HTR-8/SVneo (cell line): ENCODE measurements around the gene IHH.

Source experiments
- DNase-seq: peaks from one replicate; pipeline ENCODE4 v3.0.0; 2011; ENCODE audit warnings: low spot score, mixed read lengths; ENCODE audit not compliant: insufficient read length
- FAIRE-seq: peaks from 2 replicates; lab custom pipeline; 2011; peaks lifted over from hg19 to GRCh38; lab: Jason Lieb, UNC

The IHH gene

GRCh38 chr2:219060821-219061791, at the start of gene IHH:
TSS of gene IHH (minus strand) at chr2:219060921. CDS start at chr2:219060467, 454 bp downstream.
- DNase-seq (no peak), FAIRE-seq (no peak)

- FAIRE-seq: no peak
- DNase-seq: no peak
Observed at GRCh38 chr2:219109471-219109870, 48.8 kb upstream of the IHH start.

DNA sequence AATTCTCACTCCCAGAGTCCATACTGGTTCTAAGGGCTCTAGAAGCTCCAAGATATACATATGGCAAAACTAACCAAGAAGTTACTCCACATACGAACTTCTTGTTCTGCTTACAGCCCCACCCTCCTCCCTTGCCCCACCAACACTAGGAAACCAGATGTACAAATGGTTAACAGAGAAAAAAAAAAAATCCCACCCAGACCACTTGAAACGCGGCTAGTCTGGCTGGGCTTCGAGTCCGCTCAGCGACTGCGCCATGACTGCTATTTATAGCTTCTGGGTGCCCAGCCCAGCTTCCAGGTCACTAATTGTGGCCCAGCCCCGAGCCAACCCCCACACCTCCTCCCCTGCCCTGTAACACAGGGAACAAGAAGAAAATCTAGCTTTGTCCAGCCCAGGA, 47.0 kb upstream of the IHH start:
- no peak for DNase-seq
- FAIRE-seq: no peak

GRCh38 chr2:219106251-219106650, 45.5 kb upstream of the IHH start:
- no peak for FAIRE-seq
- no peak for DNase-seq

DNA sequence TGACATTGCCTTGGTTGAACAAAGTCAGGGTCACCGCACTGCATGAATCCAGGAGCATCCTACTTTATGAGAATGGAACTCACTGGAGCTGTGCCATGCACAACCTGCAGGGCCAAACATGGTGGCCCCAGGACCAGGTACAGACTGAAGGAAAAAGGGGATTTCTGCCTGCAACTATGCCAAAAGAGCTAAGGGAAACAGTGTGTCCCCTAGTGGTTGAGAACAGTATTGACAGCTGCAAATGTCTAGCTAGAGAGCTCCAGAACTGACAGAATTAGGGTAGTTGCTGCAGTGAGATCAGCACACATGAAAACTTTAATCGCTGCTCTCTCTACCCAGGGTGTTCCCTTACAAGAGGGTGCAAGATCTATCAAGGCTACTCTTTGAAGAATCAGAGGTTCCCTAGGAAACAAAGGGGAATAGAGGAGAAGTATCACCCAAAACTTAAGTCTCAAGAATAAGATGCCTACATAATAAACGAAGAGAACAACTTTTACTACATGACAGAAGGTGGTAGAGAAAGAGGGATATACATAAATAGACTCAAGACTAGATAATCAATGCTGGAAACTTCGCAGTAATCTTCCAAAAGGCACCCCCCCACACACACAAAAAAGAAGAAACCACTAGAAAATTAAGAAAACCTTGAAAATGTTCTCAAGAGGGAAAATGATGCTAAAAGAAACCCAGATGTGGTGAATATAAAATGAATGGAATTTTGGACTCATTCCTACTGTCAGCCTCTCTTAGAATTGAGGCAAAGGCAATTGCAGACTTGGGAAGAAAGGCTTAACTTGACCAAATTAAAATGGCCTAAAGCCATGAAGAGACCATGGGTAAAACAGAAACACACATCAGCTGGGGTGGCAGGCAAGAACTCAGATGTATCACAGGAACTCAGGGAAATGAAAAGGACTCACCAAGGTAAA, 43.6 kb upstream of the IHH start:
- DNase-seq (peak; percentile 47), FAIRE-seq (no peak)

- DNase-seq (no peak), FAIRE-seq (no peak)
Observed at GRCh38 chr2:219099329-219099728, 38.6 kb upstream of the IHH start.

- FAIRE-seq: no peak
- no peak for DNase-seq
Observed at GRCh38 chr2:219095406-219095935, 34.8 kb upstream of the IHH start.

DNA sequence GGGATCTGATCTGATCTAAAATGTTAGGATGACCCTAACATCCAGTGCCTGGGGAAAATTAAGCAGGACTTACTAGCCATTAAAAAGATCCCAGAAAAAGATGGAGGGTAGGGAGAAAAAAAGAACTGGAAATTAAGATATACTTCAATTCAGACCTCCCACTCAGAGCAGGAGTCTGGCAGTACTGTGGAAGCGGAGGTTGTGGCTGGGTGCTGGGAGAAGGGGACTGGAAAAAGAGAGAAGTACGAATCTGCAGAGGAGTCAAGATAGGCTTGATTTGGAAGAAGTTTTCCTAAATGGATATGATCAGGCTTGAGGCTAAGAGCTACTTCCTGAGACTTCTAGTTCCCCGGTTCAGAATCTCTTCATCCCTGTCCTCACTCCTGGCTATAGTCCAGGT, 33.5 kb upstream of the IHH start:
- DNase-seq: no peak
- no peak for FAIRE-seq

GRCh38 chr2:219090436-219091299, 29.9 kb upstream of the IHH start:
- no peak for FAIRE-seq
- no peak for DNase-seq

DNA sequence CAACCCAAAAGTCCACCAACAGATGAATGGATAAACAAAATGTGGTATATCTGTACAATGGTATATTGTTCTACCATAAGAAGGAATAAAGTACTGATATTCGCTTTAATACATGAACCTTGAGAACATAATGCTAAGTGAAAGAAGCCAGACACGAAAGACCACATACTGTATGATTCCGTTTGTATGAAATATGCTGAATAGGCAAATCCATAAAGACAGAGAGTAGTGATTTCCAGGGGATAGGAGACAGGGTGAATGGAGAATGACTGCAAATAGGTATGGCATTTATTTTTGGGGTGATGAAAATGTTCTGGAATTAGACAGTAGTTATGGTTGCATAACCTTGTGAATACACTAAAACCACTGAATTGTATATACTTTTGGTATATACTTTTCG, 28.6 kb upstream of the IHH start:
- DNase-seq: no peak
- no peak for FAIRE-seq

GRCh38 chr2:219087848-219088247, 27.1 kb upstream of the IHH start:
- DNase-seq (no peak), FAIRE-seq (no peak)

DNA sequence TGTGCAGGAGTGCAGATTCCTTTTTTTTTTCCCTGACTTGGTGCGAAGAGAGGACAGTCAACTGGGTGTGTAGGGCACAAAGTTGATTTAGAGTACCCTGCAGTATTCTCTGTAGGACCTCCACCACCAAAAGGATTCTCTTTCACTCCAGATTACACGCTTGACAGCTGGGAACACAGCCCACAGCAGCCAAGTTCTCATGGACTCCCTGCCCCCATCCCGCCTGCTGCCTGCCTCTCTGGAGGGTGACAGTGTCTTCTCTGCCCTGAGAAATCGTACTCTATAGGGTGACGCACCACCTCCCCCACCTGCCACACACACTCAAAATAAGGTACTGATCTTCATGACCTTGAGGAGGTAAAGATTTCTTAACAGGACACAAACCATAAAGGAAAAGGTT, 26.6 kb upstream of the IHH start:
- DNase-seq (no peak), FAIRE-seq (no peak)

DNA sequence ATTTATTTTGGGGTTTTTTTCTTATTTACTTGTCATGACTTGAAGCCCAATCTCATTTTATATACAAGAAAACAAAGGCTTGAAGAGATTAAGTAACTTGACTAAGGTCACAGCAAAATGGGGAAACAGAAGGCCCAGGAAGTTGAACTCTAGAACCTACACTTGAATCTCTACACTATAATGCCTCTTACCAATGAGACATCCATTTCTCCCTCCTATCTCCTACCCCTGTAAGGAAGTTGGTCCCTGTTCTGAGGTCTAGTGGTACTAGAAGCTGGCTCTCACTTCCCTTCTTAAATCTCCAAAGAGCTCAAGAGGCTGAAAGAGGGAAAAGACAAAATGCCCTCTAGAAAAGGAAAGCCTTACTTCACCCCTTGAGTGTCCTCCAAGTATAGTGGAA, 25.5 kb upstream of the IHH start:
- no peak for DNase-seq

DNA sequence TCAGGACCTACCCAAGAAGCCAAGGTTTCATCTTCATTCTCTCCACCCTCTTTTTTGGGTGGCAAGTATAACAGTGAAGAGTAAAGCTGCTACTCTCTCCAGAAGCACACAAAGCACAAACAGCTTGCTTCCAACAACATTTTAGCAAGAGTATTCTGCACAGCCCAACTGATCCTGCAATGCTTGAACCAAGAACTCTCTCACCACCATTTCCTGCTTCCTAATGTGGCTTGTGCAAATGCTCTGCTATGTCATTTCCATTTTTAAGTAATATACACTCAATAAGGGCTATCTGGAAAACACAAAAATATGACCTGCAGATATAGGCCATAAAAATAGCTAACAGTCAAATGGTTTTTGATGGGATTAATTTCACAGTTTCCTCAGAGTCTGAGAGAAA, 24.1 kb upstream of the IHH start:
- FAIRE-seq: no peak
- DNase-seq: no peak

More for the DNA sequence above, 25.5 kb upstream of the IHH start:
- FAIRE-seq: no peak

DNA sequence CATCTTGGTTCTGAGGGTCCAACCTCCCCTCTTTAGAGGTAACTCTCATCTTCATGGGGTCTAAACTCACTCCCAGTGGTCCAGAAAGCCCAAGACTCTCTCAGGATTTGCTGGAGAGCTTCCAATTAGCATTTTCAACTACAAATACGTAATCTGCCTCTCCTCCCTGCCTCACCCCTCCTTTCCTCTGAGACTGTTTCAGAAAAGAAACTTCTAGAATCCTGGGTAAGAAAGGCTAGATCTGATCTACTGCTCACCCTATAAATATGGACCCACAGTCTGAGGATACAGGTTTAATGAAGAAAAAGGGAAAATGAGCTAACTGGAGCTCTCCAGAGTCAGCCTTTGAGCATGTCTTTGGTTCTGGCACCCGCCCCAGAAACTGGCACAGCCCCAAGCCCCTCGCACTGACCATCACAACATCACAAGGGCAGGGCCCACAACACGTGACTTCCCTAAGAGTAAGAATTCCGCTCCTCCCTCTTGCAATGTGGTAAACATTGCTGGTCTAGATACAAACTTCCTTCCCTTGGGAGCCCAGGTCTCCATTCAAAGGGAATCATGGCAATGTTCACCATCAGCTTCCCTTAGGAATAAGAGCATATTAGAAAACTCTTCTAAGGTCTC, 21.7 kb upstream of the IHH start:
- no peak for FAIRE-seq
- DNase-seq: no peak

- DNase-seq: no peak
- FAIRE-seq: no peak
Observed at GRCh38 chr2:219081701-219082331, 21.1 kb upstream of the IHH start.

- FAIRE-seq (no peak), DNase-seq (no peak)
Observed at GRCh38 chr2:219081096-219081495, 20.4 kb upstream of the IHH start.

DNA sequence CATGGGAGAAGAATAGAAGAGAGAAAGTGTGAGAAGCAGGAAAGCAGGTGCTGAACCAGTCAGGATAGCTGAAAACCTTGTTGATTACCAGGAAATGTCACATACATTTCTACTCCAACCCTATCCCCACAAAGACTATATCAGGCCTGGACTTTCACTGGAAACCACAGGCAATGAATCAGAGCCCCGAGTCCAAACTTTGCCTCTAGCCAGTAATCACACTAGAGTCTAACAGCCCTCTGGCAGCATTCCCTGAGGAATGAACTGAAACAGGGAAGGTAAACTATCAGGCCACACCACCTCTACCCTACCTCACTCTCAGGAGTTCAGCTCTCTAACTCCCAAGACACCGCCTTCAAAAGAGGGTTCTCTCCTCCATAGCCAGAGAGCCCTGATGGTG, 18.7 kb upstream of the IHH start:
- no peak for FAIRE-seq

GRCh38 chr2:219078951-219079350, 18.2 kb upstream of the IHH start:
- FAIRE-seq: no peak
- no peak for DNase-seq

More for the DNA sequence above, 18.7 kb upstream of the IHH start:
- no peak for DNase-seq
